ENCODE measurements around the gene AMER2.

GRCh38 chr13:25204863-25205262, 32.8 kb upstream of the AMER2 start:
- no peak for TF ChIP-seq CTCF (conservative IDR thresholded peaks at IDR 0.05; ENCODE audit: low read depth in 2 of 2)
- TF ChIP-seq EZH2 (IDR thresholded peaks at IDR 0.05; ENCODE audit: low read depth, unreplicated experiment): no peak
- no peak for TF ChIP-seq STAT1 (IDR thresholded peaks at IDR 0.05; ENCODE audit: unreplicated experiment)
- no peak for TF ChIP-seq ZNF114 (CRISPR knock-in tag; IDR thresholded peaks at IDR 0.05)
- TF ChIP-seq JUNB (IDR thresholded peaks at IDR 0.05; ENCODE audit: unreplicated experiment): no peak
- TF ChIP-seq EZH2phosphoT487 (IDR thresholded peaks at IDR 0.05; ENCODE audit: unreplicated experiment): no peak
- no peak for TF ChIP-seq REST (IDR thresholded peaks at IDR 0.05; ENCODE audit: unreplicated experiment)
- TF ChIP-seq POLR2AphosphoS5 (IDR thresholded peaks at IDR 0.05; ENCODE audit: low read depth): no peak
- TF ChIP-seq CREB1 (CRISPR knock-in tag; IDR thresholded peaks at IDR 0.05; ENCODE audit: low read depth): no peak
- TF ChIP-seq NANOG (IDR thresholded peaks at IDR 0.05; ENCODE audit: borderline replicate concordance): no peak
- TF ChIP-seq ETS1 (IDR thresholded peaks at IDR 0.05): no peak
- TF ChIP-seq ZNF462 (CRISPR knock-in tag; IDR thresholded peaks at IDR 0.05): no peak

Data from GM23338 (cell line).